GM19463 (cell line): ENCODE measurements around the gene CHEK1.
A peak's percentile ranks its signal among the peaks of the same experiment; 100 is the strongest.

ENCODE experiments used
- ATAC-seq: cut with Tn5 transposase; IDR thresholded peaks from one replicate; pipeline ENCODE4 v1.9.1; 2021; ENCODE audit warnings: mild to moderate bottlenecking, moderate library complexity; ENCODE audit not compliant: unreplicated experiment

CHEK1 gene

GRCh38 chr11:125625630-125626287 lies 796 bp downstream of the CHEK1 start:
- peak; percentile 88 for ATAC-seq

DNA sequence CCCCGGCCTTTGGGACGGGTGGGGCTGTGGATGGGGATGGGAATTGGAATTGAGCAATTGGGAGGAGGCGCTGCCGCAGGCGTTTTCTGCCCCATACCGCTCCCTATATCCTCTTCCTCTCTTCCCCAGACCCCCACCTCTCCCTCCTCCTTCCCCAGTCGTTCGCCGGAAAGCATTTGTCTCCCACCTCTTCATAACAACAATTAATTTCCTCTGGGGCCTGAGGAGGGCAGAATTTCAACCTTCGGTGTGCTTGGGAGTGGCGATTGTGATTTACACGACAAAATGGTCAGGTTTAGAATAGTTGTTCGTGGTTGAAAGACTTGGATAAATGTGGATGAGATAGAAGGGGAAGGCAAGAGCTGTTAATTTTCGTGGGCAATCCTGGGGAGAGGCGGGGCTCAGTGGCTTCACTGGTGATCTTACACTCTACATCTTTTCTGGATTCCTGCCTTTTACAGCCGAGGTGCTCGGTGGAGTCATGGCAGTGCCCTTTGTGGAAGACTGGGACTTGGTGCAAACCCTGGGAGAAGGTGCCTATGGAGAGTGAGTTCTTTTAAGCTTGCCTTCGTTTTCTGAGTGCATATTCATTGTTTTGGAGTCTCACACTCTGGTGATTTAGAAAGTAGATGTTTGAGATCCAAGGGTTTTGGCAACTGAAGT lies 1.5 kb downstream of the CHEK1 start:
- ATAC-seq = peak; percentile 31

DNA sequence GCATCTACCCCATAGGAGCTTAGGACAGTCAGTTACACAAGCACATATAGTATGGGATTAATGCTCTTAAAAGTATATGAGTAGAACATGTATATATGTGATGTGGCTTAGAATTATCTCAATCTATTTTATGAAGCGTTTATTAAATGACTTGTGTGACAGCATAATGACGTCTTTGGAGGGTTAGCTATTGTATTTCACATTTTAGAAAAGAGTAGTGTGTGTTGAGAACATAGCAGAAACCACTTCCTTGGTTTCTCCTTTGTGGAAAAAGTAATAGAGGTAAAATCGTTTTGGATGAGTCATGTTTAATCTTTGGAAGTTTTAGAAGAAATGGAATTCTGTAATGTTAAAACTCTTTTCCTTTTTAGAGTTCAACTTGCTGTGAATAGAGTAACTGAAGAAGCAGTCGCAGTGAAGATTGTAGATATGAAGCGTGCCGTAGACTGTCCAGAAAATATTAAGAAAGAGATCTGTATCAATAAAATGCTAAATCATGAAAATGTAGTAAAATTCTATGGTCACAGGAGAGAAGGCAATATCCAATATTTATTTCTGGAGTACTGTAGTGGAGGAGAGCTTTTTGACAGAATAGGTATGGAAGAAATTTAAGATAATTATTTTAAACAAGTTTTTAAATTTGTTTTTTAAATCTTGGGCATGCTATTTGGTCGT lies 2.4 kb downstream of the CHEK1 start:
- ATAC-seq = no peak

- ATAC-seq = no peak
Measured at GRCh38 chr11:125637840-125638239, 12.9 kb downstream of the CHEK1 start.

DNA sequence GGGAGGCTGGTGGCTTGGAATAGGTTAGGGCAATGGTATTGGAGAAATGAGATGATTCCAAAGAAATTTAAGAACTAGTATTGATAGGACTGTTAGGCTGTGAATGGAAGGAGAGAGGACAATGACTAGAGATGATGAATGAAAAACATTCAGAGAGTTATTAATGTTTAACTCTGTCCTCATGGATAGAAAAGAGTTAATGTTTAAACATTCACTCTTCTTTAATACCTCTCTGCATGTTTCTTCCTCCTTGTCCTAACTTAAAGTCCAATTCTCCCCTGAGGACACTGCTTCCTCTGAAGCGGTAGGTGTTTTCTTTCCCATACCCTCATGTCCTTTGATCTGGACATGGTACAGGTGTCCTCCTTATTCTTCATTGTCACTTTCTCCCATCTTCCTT lies 13.4 kb downstream of the CHEK1 start:
- ATAC-seq = no peak

GRCh38 chr11:125645871-125646270 lies 20.9 kb downstream of the CHEK1 start:
- ATAC-seq = no peak

- no peak for ATAC-seq
Measured at GRCh38 chr11:125649465-125650166, 24.7 kb downstream of the CHEK1 start.

DNA sequence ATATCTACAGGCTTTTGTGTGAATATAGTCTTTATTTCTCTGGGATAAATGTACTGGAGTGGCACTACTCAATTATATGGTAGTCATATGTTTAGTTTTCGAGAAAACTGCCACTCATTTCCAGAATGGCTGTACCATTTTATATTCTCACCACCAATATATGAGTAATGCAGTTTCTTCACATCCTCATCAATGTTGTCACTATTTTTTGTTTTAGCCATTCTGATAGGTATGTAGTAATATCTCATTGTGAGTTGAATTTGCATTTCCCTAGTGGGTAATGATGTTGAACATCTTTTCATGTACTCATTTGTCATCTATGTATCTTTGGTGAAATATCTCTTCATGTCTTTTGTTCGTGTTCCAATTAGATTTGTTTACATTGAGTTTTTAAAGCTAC lies 37.7 kb downstream of the CHEK1 start:
- ATAC-seq = no peak

- ATAC-seq = no peak
Measured at GRCh38 chr11:125663910-125664309, 38.9 kb downstream of the CHEK1 start.

- ATAC-seq = no peak
Measured at GRCh38 chr11:125667151-125667550, 42.2 kb downstream of the CHEK1 start.

DNA sequence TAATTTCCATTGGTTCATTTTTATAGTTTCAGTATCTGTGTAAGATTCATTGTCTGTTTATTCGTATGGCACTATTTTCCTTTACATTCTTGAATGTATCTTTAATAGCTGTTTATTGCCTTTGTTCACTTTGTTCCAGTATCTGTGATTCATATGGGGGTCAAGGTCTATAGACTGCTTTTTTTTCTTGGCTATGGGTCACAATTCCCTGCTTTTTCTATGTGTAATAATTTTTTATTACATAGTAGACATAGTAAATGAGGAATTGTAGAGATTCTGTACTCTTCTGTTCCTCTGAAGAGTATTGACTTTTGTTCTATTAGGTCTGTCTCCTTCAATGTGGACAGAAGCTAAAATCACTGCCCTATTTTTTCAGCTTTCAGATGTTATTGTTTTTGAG lies 45.2 kb downstream of the CHEK1 start:
- no peak for ATAC-seq

DNA sequence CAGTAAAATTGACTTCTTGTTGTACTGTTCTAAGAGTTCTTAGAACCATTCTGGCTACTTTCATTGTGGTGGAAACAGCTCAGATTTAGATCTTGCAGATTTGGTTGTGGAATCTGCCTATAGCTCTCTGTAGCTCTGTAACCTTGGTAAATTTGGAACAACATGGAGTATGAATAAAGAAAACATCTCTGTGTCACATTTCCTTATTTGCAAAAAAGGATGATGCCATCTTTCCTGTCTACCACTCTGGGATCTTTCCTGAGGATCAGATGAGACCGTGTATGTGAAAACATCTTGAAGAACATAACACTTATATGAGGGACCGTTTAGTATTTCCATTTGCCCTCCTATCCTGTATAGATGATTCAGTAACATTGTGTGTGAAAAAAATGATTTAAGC lies 46.6 kb downstream of the CHEK1 start:
- ATAC-seq = no peak

GRCh38 chr11:125674210-125674609 lies 49.2 kb downstream of the CHEK1 start:
- ATAC-seq = no peak

DNA sequence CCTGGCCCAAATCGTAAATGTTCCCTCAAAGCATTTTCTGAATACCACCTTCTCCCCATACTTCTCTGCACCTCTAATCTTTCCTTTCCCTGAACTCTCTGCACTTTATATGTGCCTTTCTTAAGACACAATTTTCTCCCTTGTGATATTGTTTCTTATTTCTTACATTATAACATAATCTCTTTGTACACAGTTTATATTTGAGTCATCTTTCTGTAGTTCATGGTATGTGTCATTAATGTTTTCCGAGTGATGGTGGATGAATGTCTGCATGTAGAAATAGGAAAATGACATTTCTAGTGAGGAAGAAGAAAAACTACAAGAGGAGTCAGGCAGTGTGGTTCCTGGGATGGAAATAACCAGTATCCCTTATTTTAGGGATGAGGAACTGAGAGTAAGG lies 50.2 kb downstream of the CHEK1 start:
- ATAC-seq = no peak

DNA sequence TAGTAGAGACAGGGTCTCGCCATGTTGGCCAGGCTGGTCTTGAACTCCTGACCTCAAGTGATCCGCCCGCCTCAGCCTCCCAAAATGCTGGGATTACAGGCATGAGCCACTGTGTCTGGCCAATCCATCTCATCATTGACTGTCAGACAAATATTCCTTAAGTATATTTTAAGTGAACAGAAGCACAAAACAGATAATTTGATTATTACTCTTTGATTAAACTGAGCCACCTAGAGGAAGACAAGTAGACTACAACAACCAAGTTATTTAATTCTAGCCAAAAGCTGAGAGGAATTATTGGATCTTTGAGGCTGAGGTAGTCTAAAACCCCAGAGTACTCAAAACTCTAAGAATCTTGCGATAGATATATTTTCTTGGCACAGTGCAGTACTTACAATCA lies 54.4 kb downstream of the CHEK1 start:
- ATAC-seq = no peak

GRCh38 chr11:125679837-125680236 lies 54.9 kb downstream of the CHEK1 start:
- no peak for ATAC-seq

DNA sequence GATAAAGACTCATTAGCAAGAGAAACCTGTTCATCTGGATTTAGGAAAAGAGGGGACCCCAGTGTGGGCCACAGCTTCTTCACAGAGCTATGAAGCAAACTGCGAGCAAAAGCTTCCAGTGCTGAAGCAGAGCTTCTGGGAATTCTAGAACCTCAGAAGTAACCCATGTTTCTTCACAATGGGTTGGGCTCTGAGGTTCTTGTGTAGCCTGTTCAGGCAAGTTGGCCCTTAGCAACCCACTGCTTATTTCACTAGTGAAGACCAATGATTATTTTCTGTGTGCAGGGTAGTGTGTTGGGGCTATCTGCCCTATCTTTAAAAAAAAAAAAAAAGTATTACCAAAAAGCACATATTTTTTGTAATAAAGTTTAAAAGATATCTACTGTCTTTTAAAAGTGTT lies 55.8 kb downstream of the CHEK1 start, which contains the start of gene ACRV1:
ACRV1 (minus strand) TSS at position 101 of the 400 bp plus-strand sequence; CDS start at position 34, 67 bp downstream.
- ATAC-seq = no peak

- no peak for ATAC-seq
Measured at GRCh38 chr11:125685228-125685627, 60.3 kb downstream of the CHEK1 start.

DNA sequence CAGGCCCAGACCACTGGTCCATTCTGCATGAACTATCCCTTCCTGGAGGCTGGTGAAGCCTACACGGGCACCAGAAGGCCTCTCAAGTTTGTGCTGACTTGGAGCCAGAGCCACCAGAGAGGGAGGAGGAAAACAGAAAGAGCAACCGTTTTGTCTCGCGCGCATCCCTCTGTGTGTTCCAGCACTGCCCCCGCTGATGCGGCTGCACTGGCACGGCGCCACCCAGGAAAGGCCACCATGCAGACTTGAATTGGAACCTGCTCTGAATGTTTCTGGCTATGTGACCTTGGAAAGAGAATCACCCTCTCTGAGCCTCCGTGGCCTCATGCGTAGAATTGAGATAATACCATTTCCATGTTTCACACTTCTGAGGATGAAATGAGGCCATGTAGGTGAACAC lies 63.1 kb downstream of the CHEK1 start:
- no peak for ATAC-seq

DNA sequence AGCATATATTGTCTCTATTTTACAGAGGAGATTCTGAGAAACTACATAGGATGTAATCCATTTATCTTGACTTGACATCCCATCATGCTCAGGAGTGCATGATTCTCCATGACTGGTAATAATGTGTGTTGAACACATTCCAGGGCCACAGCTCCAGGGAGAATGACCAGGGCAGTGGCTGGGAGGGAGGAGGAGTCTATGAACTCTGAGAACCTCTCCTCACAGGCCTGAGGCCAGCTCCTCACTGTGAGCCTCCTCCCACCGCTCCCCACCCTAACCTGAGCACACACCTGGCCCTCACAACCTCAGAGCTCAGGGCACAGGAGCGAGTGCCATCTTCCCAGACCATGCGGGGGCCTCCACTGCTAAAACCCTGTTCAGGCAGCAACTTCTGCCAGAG lies 63.7 kb downstream of the CHEK1 start:
- ATAC-seq = no peak

DNA sequence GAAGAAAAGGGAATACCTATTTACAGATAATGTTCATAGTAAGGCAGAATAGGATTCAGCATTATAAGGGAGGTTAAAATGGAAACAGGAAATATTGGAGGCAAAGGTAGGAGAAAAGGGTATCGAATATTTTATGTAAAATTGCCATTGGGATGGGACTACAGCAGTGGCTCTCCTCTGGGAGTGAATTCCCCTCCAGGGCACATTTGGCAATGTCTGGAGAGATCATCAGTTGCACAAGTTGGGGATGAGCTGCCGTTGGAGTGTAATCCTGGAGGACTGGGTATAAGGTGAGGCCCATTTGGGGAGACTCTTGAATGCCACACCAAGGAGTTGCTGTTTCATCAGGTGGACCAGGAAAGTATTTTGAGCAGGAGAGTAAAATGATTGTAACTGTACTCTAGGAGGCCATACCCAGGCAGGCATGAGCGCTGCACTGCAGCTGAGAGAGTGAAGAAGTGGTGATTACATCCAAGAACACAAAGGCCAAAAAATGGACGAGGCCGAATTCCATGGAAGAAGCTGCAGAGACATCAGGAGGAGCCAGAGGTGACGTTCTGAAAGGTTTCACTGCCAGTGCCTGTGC lies 64.4 kb downstream of the CHEK1 start:
- ATAC-seq = no peak
